ENCODE results near the gene RAB11B. TPM values are rescaled to one million over a fixed set of nuclear protein-coding genes. Genes with fewer than 3 reads are reported as not detected.

Gene RAB11B
- total RNA-seq, 1 experiment from 2014 or later, result 140 TPM

- TF ChIP-seq CTCF (IDR thresholded peaks at IDR 0.05 in 2 of 3, conservative IDR thresholded peaks at IDR 0.05 in 1 of 3; ENCODE audit: borderline replicate concordance in 1 of 3, insufficient read depth in 1 of 3, low read depth in 2 of 3, low read length in 2 of 3) (peak in 2 of 3 experiments; percentile 30 to 38; a peak in 2 of 6 replicates), RAD21 (IDR thresholded peaks at IDR 0.05; ENCODE audit: low read depth) (no peak), ZBTB33 (IDR thresholded peaks at IDR 0.05; ENCODE audit: extremely low read depth, insufficient replicate concordance, low read length) (no peak), FOSL1 (IDR thresholded peaks at IDR 0.05; ENCODE audit: low read depth) (no peak), EZH2 (IDR thresholded peaks at IDR 0.05) (no peak), ZNF274 (IDR thresholded peaks at IDR 0.05; ENCODE audit: low read depth, low read length) (no peak), CBX3 (IDR thresholded peaks at IDR 0.05; ENCODE audit: low read depth) (no peak), ZFX (IDR thresholded peaks at IDR 0.05) (no peak), SIN3A (IDR thresholded peaks at IDR 0.05; ENCODE audit: low read depth) (peak; percentile 87)
Observed at GRCh38 chr19:8363803-8364771, 26.1 kb upstream of the RAB11B start, which contains the start of gene ANGPTL4 (continued).
